ENCODE data around the gene BAZ1B.
"Not testable (repeated sequence)": the region's sequence is repeated elsewhere in the genome, so short reads cannot be mapped to it uniquely, and the experiment has no call there.

GRCh38 chr7:73420610-73421009 is 101.5 kb downstream of the BAZ1B start:
- TF ChIP-seq CTCF, POLR2A, EP300 (IDR thresholded peaks at IDR 0.05): not testable (repeated sequence)
